GDM1 (cell line): ENCODE measurements around the gene PLSCR4.
A peak's percentile ranks its signal among the peaks of the same experiment; 100 is the strongest.

Experiments used
- DNase-seq: peaks from one replicate; lab custom pipeline; 2025; lab: John Stamatoyannopoulos, UW

PLSCR4 gene

GRCh38 chr3:146191051-146191450 is 59.9 kb downstream of the PLSCR4 start:
- no peak for DNase-seq

DNA sequence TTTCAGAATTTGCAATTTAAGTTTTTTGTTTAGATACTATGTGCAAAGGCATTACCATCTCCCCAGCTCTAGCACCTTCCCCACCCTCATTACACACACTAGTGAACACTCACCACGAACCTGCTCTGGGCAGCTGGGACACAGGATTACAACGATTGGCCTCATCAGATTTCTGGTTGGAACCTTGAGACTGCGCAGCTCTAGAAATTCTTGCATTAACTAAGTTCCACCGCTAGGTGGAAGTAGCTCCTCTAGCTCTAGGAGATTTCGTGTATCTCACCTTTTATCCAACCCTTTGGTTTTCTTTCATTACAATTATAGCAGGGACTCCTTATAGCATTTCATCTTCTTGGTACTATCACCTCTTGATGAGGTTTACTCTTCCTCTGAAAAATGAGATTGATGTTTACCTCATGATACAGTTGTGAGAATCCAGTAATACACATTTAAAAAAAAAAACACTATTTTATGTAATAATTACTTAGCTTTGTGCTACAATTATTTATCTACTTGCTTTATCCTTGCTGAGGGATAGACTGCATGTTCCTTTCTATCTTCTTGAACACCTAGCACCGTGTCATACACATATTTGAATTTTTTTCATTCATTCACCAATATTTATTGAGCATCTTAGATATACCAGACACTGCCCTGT is 61.3 kb downstream of the PLSCR4 start:
- peak; percentile 15 for DNase-seq

DNA sequence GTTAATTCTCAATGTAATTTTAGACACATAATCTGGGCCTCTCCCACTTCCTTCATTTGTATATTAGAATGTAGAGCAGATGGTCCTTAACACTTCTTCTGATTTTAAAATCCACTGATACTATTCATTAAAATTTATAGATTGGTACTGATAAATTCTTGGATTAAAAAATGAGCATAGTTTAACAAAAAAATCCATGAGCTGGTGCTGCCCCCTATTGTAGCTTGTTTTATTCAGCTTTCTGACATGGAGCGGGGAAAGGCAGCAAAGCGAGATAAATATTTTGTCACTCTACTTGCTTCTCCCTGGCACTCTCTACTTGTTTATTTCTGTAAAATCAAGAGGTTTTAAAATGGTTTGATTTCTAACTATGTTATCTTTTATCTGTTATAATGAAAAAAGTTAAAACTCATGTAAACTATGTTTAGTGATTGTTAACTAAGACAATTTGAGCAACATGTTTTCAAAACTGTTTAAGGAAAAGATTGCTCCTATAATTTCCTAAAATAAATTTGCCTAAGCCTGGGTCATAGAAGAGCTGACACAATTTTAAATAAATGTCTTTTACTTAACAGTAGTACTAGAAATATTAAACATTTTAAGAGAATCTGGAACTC is 63.5 kb downstream of the PLSCR4 start:
- DNase-seq, result no peak

- DNase-seq, result no peak
Measured at GRCh38 chr3:146184241-146185015, 66.5 kb downstream of the PLSCR4 start.

DNA sequence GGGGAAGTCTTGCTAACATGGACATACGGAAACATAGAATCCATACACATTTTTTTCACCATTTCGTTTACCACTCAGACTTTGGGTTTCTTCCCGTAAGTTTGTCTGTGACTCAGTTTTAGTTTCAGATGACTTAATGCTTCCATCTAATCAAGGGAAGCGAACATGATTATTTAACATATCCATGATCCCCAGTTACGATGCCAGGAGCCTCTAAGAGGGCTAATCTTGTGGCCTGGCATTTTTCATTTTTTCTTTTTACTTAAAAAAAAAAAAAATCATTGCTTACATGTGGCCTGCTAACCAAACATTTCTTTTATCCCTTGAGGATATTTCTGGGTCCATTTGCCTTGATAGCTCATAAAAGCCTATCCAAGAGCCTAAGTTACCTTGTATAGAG is 69.7 kb downstream of the PLSCR4 start:
- DNase-seq, result no peak

GRCh38 chr3:146180376-146180775 is 70.5 kb downstream of the PLSCR4 start:
- DNase-seq, result no peak

GRCh38 chr3:146178006-146178689 is 72.8 kb downstream of the PLSCR4 start:
- DNase-seq, result no peak

DNA sequence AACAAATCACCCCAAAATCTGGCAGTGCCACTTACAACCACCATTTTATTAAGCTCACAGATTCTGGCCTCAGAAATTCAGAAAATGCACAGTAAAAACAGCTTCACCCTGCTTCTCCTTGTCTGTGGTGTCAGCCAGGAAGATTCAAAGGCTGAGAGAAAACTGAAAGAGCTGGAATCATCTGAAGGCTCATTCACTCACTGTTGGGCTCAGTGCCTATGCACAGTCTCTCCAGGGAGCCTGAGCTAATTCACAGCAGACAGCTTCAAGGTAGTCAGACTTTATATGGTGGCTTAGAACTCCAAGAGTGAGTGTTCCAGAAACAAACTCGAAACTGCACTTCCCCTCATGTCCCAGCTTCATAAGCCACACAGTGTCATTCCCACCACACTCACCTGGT is 73.4 kb downstream of the PLSCR4 start:
- no peak for DNase-seq

DNA sequence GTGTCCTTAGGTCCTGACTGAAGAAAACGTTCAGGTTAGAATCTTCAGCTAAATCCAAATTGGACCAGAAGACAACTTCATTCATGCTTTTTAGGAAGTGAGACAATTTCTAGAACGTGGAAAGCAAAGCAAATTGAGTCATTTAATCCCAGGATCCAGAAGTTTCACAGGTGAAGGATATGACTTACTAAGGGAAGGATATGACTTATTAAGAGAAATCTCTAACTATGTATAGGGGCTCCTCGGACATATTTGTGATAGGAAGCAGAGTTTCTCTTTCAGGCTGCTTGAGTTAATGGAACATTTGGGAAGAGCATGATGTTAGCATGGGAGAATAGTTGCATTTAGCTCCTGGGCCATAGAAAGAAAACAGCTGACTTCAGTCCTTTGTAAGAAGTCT is 73.8 kb downstream of the PLSCR4 start:
- DNase-seq, result no peak

- DNase-seq, result no peak
Measured at GRCh38 chr3:146172586-146172985, 78.3 kb downstream of the PLSCR4 start.

- no peak for DNase-seq
Measured at GRCh38 chr3:146170591-146170990, 80.3 kb downstream of the PLSCR4 start.

DNA sequence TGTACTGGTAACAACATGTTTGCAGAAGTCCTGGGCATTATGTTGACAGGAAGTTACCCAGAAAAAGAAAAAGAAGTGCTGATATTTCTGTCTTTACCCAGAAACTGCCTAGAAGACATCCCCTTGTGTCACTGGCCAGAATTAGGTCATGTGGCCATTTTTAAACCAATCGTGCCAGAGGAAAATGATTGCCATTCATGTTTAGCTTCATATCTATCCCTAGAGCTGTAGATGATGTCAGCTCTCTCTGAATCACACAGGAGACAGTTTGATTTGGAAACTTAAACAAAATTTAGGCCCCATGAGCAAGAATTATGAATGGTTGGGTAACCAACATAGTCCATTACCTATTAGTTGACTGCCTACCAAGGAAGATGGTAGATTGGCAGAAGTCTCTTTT is 81.0 kb downstream of the PLSCR4 start:
- no peak for DNase-seq

DNA sequence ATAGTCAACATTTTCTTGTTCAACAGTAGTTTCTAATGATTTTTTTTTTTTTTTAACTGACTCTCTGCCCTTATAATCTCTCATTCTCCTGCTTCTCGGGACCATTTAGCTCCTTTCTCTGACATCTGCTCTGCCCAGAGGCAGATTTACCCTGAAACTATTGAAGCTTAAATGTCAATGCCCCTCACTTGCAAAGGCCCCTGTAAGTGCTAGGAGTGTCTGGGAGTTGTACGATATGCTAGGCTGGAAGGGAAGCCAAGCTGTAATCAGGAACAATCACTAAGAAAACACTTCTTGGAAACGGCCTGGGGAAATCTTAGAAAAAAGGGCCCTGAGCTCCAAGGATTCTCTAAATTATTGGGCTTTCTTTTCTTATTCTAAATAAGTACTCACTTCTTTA is 84.1 kb downstream of the PLSCR4 start:
- DNase-seq, result no peak

- no peak for DNase-seq
Measured at GRCh38 chr3:146166415-146166821, 84.5 kb downstream of the PLSCR4 start.

DNA sequence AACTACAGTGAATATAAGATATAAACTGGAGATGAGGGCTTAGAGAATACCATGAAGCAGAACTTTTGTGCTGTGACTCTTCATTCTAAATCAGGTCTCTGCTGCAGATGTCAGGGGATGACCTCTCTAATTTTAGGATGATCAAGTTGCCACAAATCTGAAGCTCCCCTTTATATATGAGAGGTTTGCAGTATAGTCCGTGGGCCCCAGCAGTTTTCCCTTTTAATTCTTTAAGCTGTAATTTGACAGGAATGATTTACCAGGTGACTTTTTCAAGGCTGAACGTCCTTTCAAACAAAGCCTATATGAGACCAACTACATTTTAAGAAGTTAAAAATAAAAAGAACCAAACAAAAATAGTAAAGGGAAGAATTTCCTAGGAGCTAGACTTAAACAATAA is 85.0 kb downstream of the PLSCR4 start:
- DNase-seq, result no peak

DNA sequence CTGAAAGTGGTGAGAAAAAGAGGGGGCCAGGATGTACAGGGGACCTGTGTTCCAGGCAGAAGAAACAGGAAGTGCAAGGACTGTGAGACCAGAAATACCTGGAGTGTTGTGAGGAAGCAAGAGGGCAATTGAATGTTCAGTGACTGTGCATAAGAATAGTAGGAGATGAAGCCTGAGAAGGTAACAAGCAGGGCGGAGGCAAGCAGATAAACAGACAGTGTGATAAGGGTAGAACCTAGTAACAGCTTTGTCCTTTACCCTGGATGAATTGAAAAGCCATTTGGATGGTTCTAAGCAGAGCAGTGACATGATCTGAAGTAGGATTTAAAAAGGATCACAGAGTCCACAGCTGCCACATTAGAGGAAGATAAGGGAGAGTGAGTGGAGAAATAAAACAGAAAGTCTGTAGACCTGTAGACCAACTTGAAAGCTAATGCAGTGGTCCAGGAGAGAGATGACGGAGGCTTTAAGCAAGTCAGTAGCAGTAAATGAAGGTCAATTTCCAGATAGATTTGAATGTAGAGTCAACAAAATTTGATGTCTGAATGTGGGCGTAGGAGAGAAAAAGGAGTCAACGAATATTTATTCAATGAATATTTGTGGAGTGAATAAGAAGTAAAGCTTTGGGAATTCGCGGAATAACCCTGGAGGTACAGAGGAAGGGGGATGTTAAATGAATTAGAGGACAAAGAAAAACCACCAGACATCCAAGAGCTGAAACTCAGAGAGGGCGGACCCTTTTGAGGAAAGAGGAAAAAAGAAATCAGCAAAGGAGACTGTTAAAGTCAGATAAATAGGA is 85.7 kb downstream of the PLSCR4 start:
- DNase-seq, result no peak

- no peak for DNase-seq
Measured at GRCh38 chr3:146164506-146164905, 86.4 kb downstream of the PLSCR4 start.

DNA sequence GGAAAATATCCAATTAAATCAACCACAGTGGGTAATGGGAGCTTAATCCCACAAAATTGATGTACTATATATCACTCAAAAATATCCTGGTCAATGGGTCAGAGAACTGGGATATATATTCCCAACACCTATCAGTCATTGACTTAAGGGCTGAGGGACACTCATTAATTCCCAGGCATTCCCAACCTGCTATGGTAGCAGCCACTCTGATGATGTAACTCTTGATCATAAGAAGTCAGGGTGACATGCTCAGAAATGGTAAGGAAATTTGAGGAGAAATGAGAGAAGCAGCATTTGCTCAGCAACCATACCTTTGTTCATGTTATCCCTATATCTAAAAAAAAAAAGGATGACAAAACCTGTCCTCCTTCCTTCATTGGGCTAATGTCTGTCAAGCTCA is 86.8 kb downstream of the PLSCR4 start:
- DNase-seq, result no peak

DNA sequence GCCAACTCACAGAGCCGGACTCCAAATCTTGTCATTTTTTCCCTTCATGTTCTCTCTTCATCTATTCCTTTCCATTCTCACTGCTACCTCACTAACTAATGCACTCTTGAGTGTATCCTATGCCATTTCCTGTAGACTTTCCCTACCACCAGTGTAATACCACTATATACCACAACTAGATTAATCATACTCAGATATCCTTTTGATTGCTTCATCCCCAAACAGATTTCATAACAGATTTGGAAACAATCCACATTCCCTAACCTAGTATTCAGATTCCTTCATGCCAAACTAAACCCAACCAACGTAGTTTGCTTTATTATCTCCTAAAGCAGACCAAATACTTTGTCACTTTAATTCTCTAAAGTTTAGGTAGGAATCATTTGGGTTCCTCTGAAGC is 87.3 kb downstream of the PLSCR4 start:
- DNase-seq, result no peak

DNA sequence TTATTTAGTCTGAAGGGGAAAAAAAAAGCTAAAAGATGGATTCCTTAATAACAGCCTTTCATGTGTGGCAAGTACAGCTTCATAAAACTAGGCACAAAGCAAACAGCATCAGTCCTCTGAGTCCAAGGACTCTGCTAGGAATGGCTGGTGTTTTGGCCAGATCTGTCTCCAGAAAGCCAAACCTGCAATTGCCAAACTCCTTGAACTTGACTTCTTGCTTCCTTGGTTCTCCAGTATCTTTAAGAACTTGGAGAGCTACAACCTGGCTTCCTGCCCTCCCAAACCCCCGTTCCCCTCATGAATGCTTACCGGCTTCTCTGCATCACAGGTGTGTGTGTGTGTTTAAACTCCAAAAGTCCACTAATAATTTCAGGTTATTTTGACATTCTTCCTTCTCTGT is 88.3 kb downstream of the PLSCR4 start:
- no peak for DNase-seq

GRCh38 chr3:146161663-146162002 is 89.3 kb downstream of the PLSCR4 start:
- DNase-seq, result no peak
